Activated CD4-positive, alpha-beta T cell treated with anti-CD3 and anti-CD28 coated beads, Interleukin-2, Interleukin-6, amounts not matched to agents 100 ng/mL and 50 ng/mL, durations not matched to agents 16 hours and 8 hours (primary cell): ENCODE measurements around the gene RNU6-1.

Experiments
- DNase-seq: peaks from one replicate; pipeline ENCODE4 v3.0.0-alpha.2; 2020

The RNU6-1 gene

DNA sequence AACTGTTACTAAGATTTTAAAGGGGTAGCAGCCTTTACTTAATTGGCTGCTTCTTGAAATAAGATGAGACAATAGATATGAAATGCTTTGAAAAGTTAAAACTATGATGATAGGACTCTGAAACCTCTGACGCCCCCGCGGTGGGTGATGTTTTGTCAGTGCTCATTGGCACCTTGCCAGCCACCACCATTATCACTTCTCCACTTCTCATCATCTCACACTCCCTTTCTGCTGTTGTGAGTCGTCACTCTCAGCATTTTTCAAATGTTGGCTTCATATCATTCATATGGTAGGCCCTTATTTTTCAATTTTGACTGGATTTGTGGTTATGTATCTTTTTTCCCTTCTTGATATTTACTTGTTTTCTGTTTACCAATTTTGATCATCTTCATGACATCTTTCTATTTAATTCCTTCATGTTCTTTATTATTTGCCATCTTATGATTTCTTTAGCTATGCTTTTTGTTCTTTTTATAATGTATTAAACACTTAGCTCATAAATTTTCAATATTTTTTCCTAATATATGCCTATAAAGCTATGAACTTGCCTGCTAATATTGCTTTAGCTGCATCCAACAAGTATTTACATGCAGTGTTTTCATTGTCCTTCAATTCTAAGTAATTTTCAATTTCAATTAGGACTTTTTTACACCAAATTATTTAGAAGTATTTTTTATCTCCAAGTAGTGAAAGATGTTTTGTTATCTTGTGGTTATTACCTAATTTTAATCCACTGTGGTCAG, 44.8 kb downstream of the RNU6-1 start:
- DNase-seq = no peak

DNA sequence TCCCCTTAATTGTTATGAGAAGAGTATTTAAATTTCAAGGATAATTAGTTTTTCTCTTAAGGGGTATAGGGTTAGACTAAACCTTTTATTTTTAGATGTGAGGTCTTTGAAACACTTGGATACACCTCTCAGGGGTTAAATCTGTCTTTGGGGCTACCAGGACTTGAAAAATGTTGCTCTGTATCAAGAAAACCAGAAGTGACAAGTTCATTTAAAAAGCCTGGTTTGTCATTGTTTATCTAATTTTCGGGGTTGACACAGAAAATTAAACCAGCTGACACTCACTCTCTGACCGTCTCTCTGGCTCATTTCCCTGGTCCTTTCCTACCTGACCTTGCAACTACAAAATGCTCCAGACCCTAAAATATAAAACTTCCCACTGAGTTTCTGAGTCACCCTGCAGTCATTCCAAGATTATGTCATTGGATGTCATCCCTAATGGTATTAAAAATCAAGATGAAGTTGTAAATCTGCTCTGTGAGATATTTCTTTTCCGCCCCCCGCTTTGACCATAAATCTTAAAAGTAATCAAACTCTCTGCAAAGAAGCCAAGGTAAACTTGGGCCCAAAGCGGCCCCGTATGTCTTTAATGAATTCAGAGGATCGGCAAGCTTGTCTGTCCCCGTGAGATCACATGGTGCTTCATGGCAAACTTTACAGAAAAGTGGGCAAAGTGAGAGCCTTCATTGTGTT, 47.4 kb downstream of the RNU6-1 start:
- DNase-seq = no peak

DNA sequence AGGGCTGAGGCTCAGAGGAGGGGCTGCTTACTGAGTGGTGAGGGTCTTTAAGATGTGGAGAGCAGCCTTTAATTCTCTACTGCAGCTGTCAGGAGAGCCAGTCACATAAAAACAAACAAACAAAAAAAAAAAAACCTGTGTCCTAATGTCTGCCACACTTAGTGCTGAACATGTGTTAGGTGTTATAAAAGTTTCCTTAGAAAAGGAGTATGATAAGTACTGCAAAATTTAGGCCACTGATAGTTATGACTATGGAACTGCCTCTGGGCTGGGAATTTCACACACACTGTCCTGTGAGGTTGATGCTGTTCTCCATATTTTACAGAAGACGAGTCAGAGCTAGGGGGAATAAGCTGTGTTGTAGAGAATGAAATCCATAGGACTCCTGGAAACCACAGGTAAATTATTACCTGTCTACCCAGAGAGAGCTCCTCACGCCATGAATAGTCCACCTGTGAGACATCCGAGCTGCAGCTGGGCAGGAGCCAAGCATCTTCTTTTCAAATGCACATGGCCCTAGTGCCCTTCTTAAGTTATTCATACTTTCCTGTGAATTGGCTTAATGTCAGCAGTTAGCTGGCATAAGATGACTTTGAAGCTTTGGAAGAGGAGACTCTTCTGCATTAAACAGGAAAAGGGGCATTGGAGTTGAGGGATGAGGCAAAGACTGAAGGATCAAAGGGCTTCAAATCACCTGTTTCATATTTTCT, 49.1 kb downstream of the RNU6-1 start:
- DNase-seq = no peak
